HAP-1 (cell line): ENCODE data around the gene FURIN.
"Not testable (repeated sequence)": the region's sequence is repeated elsewhere in the genome, so short reads cannot be mapped to it uniquely, and the experiment has no call there.

ENCODE experiments used
- DNase-seq, 2 experiments: peaks; one replicate each; pipeline ENCODE4 v3.0.0-alpha.2; 2016 to 2020; ENCODE audit warnings: low spot score in 2 of 2
- H3K27me3 ChIP-seq: fragments of 250-450 bp; sonication (Bioruptor Pico); 2 replicates; pipeline ENCODE4 v1.5.1; 2020; ENCODE audit warnings: low read depth, mild to moderate bottlenecking, moderate library complexity
- H3K36me3 ChIP-seq: fragments of 250-450 bp; sonication (Bioruptor Pico); replicated peaks from 2 replicates; pipeline ENCODE4 v1.5.1; 2020; ENCODE audit warnings: mild to moderate bottlenecking
- H3K4me1 ChIP-seq: fragments of 250-450 bp; sonication (Bioruptor Pico); 2 replicates; pipeline ENCODE4 v1.5.1; 2020; ENCODE audit warnings: mild to moderate bottlenecking
- H3K4me3 ChIP-seq: fragments of 250-450 bp; sonication (Bioruptor Pico); 2 replicates; pipeline ENCODE4 v1.5.1; 2020; ENCODE audit warnings: mild to moderate bottlenecking, moderate library complexity
- H3K9me3 ChIP-seq: fragments of 250-450 bp; sonication (Bioruptor Pico); 2 replicates; pipeline ENCODE4 v1.5.1; 2020; ENCODE audit warnings: mild to moderate bottlenecking, moderate library complexity
- in situ Hi-C: fragments of 300-500 bp; cut with MboI; formaldehyde crosslinking; loops from 3 replicates; pipeline ENCODE4 v1.14.3; 2020; ENCODE audit warnings: low sequenced_read_pairs, inconsistent platforms, mixed read lengths

FURIN gene

GRCh38 chr15:90918034-90918788 is 49.8 kb downstream of the FURIN start:
- Histone ChIP-seq H3K4me1 (no peaks in the 10 kb centered on the region), H3K4me3 (no peak overlapping the region), H3K27me3 (no peaks in the 10 kb centered on the region), H3K9me3 (no peaks in the 10 kb centered on the region), H3K36me3 (peaks cover 69% of the 10 kb centered on the region)
- in situ Hi-C loops: no loop called here
- no peak for DNase-seq

DNA sequence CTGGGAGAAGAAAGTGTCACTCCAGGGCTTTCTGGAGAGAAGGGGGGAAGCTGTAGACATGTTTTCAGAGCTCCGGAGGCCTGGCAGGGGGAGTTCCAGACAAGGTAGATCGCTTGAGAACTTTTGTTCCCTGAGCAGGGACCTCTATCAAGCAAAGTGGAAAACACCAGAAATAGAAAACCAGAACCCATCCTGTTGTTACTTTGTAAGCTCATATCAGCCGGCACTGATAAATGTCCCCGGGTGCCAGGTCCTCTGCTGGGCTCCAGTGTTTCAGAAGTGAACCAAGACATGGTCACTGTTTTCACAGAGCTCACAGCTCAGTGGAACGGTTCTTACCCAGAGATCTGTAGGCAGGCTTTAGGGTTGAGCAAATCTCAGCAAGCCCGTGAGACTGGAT is 50.4 kb downstream of the FURIN start:
- Histone ChIP-seq H3K36me3 (peaks cover 63% of the 10 kb centered on the region), H3K27me3 (no peaks in the 10 kb centered on the region)
- in situ Hi-C loops: no loop called here

DNA sequence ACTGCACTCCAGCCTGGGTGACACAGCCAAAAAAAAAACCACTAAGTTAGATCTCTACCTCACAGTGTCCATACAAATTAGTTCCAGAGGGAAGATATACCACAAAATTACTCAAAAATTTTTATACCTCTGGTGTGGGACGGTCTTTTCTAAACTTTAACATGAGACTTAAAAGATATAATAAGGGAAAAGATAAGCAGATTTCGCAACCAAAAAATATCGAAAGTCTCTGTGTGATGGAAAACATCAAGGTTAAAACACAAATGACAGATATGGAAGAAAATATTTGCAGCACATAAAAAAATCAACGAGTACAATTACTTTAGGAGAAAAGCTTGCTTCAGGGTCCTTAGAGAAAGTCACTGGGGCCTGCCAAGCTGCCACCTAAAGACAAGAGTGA is 53.5 kb downstream of the FURIN start:
- Histone ChIP-seq H3K4me3 (no peak overlapping the region), H3K36me3 (peaks cover 47% of the 10 kb centered on the region), H3K27me3 (no peaks in the 10 kb centered on the region), H3K4me1 (no peaks in the 10 kb centered on the region), H3K9me3 (no peaks in the 10 kb centered on the region)
- in situ Hi-C loops: no loop called here
- DNase-seq: no peak

More for the DNA sequence above, 50.4 kb downstream of the FURIN start:
- Histone ChIP-seq H3K4me3 (no peak overlapping the region), H3K4me1 (no peaks in the 10 kb centered on the region), H3K9me3 (no peaks in the 10 kb centered on the region)
- no peak for DNase-seq

DNA sequence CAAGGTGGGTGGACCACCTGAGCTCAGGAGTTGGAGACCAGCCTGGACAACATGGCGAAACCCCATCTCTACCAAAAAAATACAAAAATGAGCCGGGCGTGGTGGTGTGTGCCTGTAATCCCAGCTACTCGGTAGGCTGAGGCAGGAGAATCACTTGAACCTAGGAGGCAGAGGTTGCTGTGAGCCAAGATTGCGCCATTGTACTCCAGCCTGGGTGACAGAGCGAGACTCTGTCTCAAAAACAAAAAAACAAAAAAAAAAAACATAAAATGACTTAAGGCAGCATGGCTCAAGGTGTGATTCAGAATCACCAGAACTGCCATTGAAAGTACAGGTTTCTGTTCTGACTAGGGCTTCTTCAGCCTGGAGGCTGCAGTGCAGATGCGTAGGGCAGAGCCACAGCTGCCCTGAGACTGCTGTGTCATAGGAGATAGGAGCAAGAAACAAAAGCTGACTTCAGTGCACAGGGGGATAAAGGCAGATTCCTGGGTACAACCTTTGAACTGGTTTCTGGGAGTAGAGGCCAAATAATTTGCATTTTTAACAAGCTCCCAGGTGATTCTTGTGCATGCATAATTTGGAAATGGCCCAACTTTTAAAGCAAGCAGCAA is 54.4 kb downstream of the FURIN start:
- peaks cover 38% of the 10 kb centered on the region for H3K36me3 ChIP-seq
- H3K9me3 ChIP-seq, in situ Hi-C loops, H3K4me1 ChIP-seq, H3K27me3 ChIP-seq, DNase-seq, H3K4me3 ChIP-seq: not testable (repeated sequence)

GRCh38 chr15:90924375-90924774 is 56.0 kb downstream of the FURIN start:
- Histone ChIP-seq H3K9me3 (no peaks in the 10 kb centered on the region), H3K36me3 (peaks cover 22% of the 10 kb centered on the region), H3K27me3 (no peaks in the 10 kb centered on the region), H3K4me3 (no peak overlapping the region), H3K4me1 (peaks cover 6% of the 10 kb centered on the region; the same call in 1 of the 2 replicates)
- DNase-seq: no peak
- in situ Hi-C loops: no loop called here

GRCh38 chr15:90926766-90927165 is 58.4 kb downstream of the FURIN start:
- in situ Hi-C loops, H3K9me3 ChIP-seq, H3K36me3 ChIP-seq, H3K27me3 ChIP-seq, H3K4me3 ChIP-seq, DNase-seq: not testable (repeated sequence)
- peaks cover 15% of the 10 kb centered on the region for H3K4me1 ChIP-seq

GRCh38 chr15:90928106-90928505 is 59.7 kb downstream of the FURIN start:
- H3K36me3 ChIP-seq, in situ Hi-C loops, H3K27me3 ChIP-seq, H3K9me3 ChIP-seq, DNase-seq, H3K4me3 ChIP-seq: not testable (repeated sequence)
- peaks cover 18% of the 10 kb centered on the region for H3K4me1 ChIP-seq

GRCh38 chr15:90929246-90930019 is 61.0 kb downstream of the FURIN start:
- Histone ChIP-seq H3K36me3 (no peaks in the 10 kb centered on the region), H3K27me3 (no peaks in the 10 kb centered on the region), H3K4me1 (peaks cover 22% of the 10 kb centered on the region), H3K4me3 (peak overlapping the region; percentile 55), H3K9me3 (no peaks in the 10 kb centered on the region)
- DNase-seq: no peak
- in situ Hi-C loops: no loop called here

GRCh38 chr15:90930861-90931574 is 62.6 kb downstream of the FURIN start:
- in situ Hi-C loops: no loop called here
- Histone ChIP-seq H3K27me3 (no peaks in the 10 kb centered on the region), H3K4me1 (peaks cover 28% of the 10 kb centered on the region), H3K9me3 (no peaks in the 10 kb centered on the region), H3K36me3 (no peaks in the 10 kb centered on the region), H3K4me3 (peak overlapping the region; percentile 84)
- DNase-seq: peak in 1 of 2 experiments; percentile 26

DNA sequence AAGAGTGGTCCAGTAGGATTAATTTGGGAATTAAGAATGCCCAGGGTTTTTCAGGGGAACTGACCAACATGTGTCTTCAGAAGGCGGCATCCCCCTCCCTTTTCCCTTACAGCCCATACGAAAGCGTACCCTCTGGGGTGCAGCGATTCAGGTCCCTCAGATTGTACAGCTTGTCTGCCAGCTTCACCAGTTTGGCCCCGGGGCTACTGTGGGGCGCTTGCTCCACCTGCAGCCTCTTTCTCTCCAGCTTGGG is 63.1 kb downstream of the FURIN start:
- DNase-seq: no peak
- in situ Hi-C loops: no loop called here
- Histone ChIP-seq H3K36me3 (no peaks in the 10 kb centered on the region), H3K27me3 (no peaks in the 10 kb centered on the region), H3K9me3 (no peaks in the 10 kb centered on the region), H3K4me1 (peaks cover 33% of the 10 kb centered on the region), H3K4me3 (peak overlapping the region; percentile 84)

DNA sequence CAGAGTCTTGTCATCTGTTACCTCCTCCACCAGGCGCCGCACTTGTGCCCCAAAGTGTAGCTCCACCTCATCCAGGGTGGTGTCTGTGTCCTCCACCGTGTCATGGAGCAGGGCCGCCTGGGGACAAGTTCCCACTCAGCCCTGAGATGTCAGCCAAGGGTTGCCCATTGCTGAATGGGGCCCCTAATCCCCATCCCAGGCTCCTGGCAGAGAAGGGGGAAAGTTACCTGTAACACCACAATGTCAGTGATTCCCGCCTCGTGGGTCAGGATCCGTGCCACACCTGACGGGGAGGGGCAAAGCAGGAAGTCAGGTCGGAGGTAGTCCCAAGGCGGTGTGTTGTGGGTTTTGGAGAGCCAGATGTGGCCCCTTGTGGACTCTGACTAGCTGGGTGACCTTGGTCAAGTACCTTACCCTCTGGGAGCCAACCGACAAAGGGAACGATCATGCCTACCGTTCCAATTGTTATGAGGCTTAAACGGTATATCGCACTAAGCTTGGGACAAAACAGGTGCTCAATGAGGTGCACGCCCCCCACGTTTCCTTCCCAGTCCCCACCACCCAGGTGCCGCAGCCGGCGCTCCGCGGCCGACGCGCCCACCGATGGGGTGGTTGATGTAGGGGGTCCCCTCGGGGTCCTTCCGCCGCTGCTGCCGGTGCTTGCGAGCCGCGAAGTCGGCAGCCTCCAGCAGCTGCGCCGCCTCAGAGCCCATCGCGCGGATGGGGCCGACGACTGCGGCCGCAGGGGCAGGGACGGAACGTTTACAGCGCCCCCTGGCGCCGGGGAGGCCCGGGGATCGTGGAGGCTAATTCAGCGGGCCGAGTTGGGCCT is 63.7 kb downstream of the FURIN start, which contains the start of gene HDDC3:
TSS of gene HDDC3 (minus strand) at position 722 of the 832 bp plus-strand sequence. CDS start at position 713, 9 bp downstream.
- no peaks in the 10 kb centered on the region for H3K27me3 ChIP-seq
- H3K4me1 ChIP-seq: peaks cover 37% of the 10 kb centered on the region
- H3K36me3 ChIP-seq: no peaks in the 10 kb centered on the region
- H3K4me3 ChIP-seq: peak within 1 kb of the TSS; percentile 84
- H3K9me3 ChIP-seq: no peaks in the 10 kb centered on the region
- in situ Hi-C loops: no loop called here
- DNase-seq: peak; percentile 86 to 95

- H3K27me3 ChIP-seq: no peaks in the 10 kb centered on the region
- H3K4me1 ChIP-seq: peaks cover 37% of the 10 kb centered on the region
- in situ Hi-C loops: no loop called here
- no peak for DNase-seq
- H3K9me3 ChIP-seq: no peaks in the 10 kb centered on the region
- H3K36me3 ChIP-seq: peaks cover under 1% of the 10 kb centered on the region; the same call in 1 of the 2 replicates
- H3K4me3 ChIP-seq: peak overlapping the region; percentile 84
Measured at GRCh38 chr15:90932660-90932991, 64.2 kb downstream of the FURIN start.
